ENCODE measurements around the gene NKTR.

DNA sequence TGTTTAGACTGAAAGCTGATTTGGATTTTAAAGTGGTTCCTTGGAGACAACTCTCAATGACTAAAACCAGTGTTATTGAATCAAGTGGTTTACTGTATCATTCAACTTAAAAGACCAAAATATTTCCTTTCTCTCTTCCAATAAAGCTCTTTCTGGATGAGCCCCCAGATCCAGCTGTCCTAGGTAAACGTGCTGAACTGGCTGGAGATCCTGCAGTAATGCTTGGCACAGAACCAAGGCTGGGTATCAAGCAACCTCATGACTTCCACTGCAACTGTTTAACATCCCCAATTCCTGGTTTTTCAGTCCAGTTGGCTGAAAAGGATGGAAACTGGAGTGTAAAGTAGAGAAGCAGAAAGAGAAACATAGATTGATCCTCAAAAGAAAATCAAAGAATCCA is 47.7 kb upstream of the NKTR start:
- TF ChIP-seq, protein P1, sequence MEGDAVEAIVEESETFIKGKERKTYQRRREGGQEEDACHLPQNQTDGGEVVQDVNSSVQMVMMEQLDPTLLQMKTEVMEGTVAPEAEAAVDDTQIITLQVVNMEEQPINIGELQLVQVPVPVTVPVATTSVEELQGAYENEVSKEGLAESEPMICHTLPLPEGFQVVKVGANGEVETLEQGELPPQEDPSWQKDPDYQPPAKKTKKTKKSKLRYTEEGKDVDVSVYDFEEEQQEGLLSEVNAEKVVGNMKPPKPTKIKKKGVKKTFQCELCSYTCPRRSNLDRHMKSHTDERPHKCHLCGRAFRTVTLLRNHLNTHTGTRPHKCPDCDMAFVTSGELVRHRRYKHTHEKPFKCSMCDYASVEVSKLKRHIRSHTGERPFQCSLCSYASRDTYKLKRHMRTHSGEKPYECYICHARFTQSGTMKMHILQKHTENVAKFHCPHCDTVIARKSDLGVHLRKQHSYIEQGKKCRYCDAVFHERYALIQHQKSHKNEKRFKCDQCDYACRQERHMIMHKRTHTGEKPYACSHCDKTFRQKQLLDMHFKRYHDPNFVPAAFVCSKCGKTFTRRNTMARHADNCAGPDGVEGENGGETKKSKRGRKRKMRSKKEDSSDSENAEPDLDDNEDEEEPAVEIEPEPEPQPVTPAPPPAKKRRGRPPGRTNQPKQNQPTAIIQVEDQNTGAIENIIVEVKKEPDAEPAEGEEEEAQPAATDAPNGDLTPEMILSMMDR (IDR thresholded peaks at IDR 0.05; ENCODE audit: low read length), result no peak
- no peak for TF ChIP-seq EZH2 (optimal IDR thresholded peaks at IDR 0.05; ENCODE audit: low read depth, low read length)
- no peak for TF ChIP-seq EZH2phosphoT487 (IDR thresholded peaks at IDR 0.05; ENCODE audit: low read length)
